PC-3 (cell line): ENCODE data around the gene NDUFA13. TPM values are rescaled to one million over a fixed set of nuclear protein-coding genes. Genes with fewer than 3 reads are reported as not detected.

ENCODE experiments used
- ATAC-seq: fragments of 200-7000 bp; cut with Tn5 transposase; 2 replicates; pipeline ENCODE4 v1.9.1; 2020; ENCODE audit warnings: mild to moderate bottlenecking, moderate library complexity
- BruUV-seq: library from RNA; stranded (reverse); fragments of 400-500 nt; replicated peaks from 2 replicates; lab custom pipeline; 2021; lab: Mats Ljungman, UMichigan
- CTCF ChIA-PET: fragments of 300-600 bp; sonication (Branson Sonifier 250); formaldehyde crosslinking; loops from one replicate; lab custom pipeline; 2022; ENCODE audit warnings: antibody characterized with exemption; lab: Charles Lee
- POLR2A ChIA-PET: fragments of 300-600 bp; sonication (Branson Sonifier 250); formaldehyde crosslinking; loops from one replicate; lab custom pipeline; 2022; ENCODE audit warnings: antibody characterized with exemption; ENCODE audit not compliant: unreplicated experiment; lab: Charles Lee
- DNase-seq: peaks from one replicate; pipeline ENCODE4 v3.0.0-alpha.2; 2015
- H2AFZ ChIP-seq: fragments of 300-600 bp; sonication (generic); 2 replicates; pipeline ENCODE4 v1.6.0; 2016; ENCODE audit warnings: antibody characterized with exemption, low read length
- H3F3A ChIP-seq: fragments of 300-600 bp; sonication (generic); one replicate; pipeline ENCODE4 v1.6.0; 2017; ENCODE audit warnings: antibody characterized with exemption, low read length, control low read depth, mild to moderate bottlenecking; ENCODE audit not compliant: unreplicated experiment
- H3K27ac ChIP-seq: fragments of 300-600 bp; sonication (generic); 2 replicates; pipeline ENCODE4 v1.5.1; 2016; ENCODE audit warnings: mild to moderate bottlenecking, low read length
- H3K27me3 ChIP-seq: fragments of 300-600 bp; sonication (generic); 2 replicates; pipeline ENCODE4 v1.6.1; 2016; ENCODE audit warnings: low read length, mixed read lengths
- H3K36me3 ChIP-seq: fragments of 300-600 bp; sonication (generic); 2 replicates; pipeline ENCODE4 v1.6.1; 2016; ENCODE audit warnings: low read depth, mixed run types, low read length, mixed read lengths
- H3K4me1 ChIP-seq: fragments of 300-600 bp; sonication (generic); 2 replicates; pipeline ENCODE4 v1.5.1; 2016; ENCODE audit warnings: low read length; ENCODE audit not compliant: insufficient read depth
- H3K4me2 ChIP-seq: fragments of 300-600 bp; sonication (generic); 2 replicates; pipeline ENCODE4 v1.6.0; 2016; ENCODE audit warnings: low read length
- H3K4me3 ChIP-seq: fragments of 300-600 bp; sonication (generic); 2 replicates; pipeline ENCODE4 v1.5.1; 2016; ENCODE audit warnings: mild to moderate bottlenecking, low read length, mixed read lengths
- H3K79me2 ChIP-seq: fragments of 300-600 bp; sonication (generic); 2 replicates; pipeline ENCODE4 v1.6.1; 2017; ENCODE audit warnings: low read length, mixed read lengths
- H3K9ac ChIP-seq: fragments of 300-600 bp; sonication (generic); 2 replicates; pipeline ENCODE4 v1.6.0; 2016; ENCODE audit warnings: mild to moderate bottlenecking, low read length
- H3K9me2 ChIP-seq: fragments of 300-600 bp; sonication (generic); replicated peaks from 2 replicates; pipeline ENCODE4 v1.6.1; 2016; ENCODE audit warnings: mixed run types, low read length, mixed read lengths
- H3K9me3 ChIP-seq: fragments of 300-600 bp; sonication (generic); 2 replicates; pipeline ENCODE4 v1.6.1; 2016; ENCODE audit warnings: low read length, mixed read lengths
- H4K20me1 ChIP-seq: fragments of 300-600 bp; sonication (generic); 2 replicates; pipeline ENCODE4 v1.6.1; 2016; ENCODE audit warnings: low read length, mixed read lengths
- CTCF ChIP-seq: fragments of 300-600 bp; sonication (generic); conservative IDR thresholded peaks from 2 replicates; pipeline ENCODE4 v1.5.1; 2017; ENCODE audit warnings: antibody characterized with exemption, low read depth, mild to moderate bottlenecking, low read length
- EZH2 ChIP-seq: fragments of 300-600 bp; sonication (generic); IDR thresholded peaks from one replicate; pipeline ENCODE4 v1.6.1; 2017; ENCODE audit warnings: antibody characterized with exemption, mild to moderate bottlenecking, low read length; ENCODE audit not compliant: unreplicated experiment
- EZH2phosphoT487 ChIP-seq: fragments of 300-600 bp; sonication (generic); IDR thresholded peaks from 2 replicates; pipeline ENCODE4 v1.6.1; 2018; ENCODE audit warnings: mild to moderate bottlenecking, antibody characterized with exemption, low read length, borderline replicate concordance
- intact Hi-C: fragments of 100-400 bp; cut with micrococcal nuclease; formaldehyde crosslinking; loops from 2 replicates; pipeline ENCODE4 v1.9.0; 2023
- total RNA-seq: library from RNA; depleted of rRNA; stranded (reverse); fragments of >200 nt; gene quantifications from 2 replicates; pipeline ENCODE4 v1.2.3, GENCODE V29; 2014

NDUFA13 gene
- total RNA-seq, 1 experiment from 2014 or later, result 481 TPM

- Histone ChIP-seq H3K9me3 (no peaks in the 10 kb centered on the region), H3K27me3 (no peaks in the 10 kb centered on the region), H2AFZ (no peak overlapping the region), H3K4me2 (no peak overlapping the region), H3K4me3 (no peak overlapping the region), H3F3A (no peaks in the 10 kb centered on the region), H3K4me1 (no peaks in the 10 kb centered on the region), H3K36me3 (peaks cover 22% of the 10 kb centered on the region), H3K9me2 (no peaks in the 10 kb centered on the region), H3K79me2 (no peaks in the 10 kb centered on the region), H3K27ac (no peak overlapping the region), H3K9ac (no peak overlapping the region), H4K20me1 (no peaks in the 10 kb centered on the region)
- intact Hi-C loops, result no loop called here
- TF ChIP-seq CTCF (no peak), EZH2 (no peak), EZH2phosphoT487 (no peak)
- ATAC-seq (no peak), DNase-seq (no peak)
- no TSS peak for BruUV-seq
- ChIA-PET CTCF (no interaction called here), POLR2A (no interaction called here)
These were observed 7.8 kb upstream of the NDUFA13 start for GRCh38 chr19:19508217-19508616.

GRCh38 chr19:19510432-19510831, 5.6 kb upstream of the NDUFA13 start:
- ChIA-PET CTCF (no interaction called here), POLR2A (no interaction called here)
- Histone ChIP-seq H2AFZ (no peak overlapping the region), H3K4me3 (no peak overlapping the region), H3F3A (no peaks in the 10 kb centered on the region), H3K4me1 (peaks cover 3% of the 10 kb centered on the region; the same call in 1 of the 2 replicates), H3K27me3 (no peaks in the 10 kb centered on the region), H3K9me3 (no peaks in the 10 kb centered on the region), H3K4me2 (no peak overlapping the region), H3K9ac (no peak overlapping the region), H3K36me3 (peaks cover 7% of the 10 kb centered on the region; the same call in 1 of the 2 replicates), H3K9me2 (no peaks in the 10 kb centered on the region), H3K27ac (no peak overlapping the region), H3K79me2 (no peaks in the 10 kb centered on the region), H4K20me1 (no peaks in the 10 kb centered on the region)
- TF ChIP-seq EZH2 (no peak), CTCF (no peak), EZH2phosphoT487 (no peak)
- no TSS peak for BruUV-seq
- intact Hi-C loops, result no loop called here
- ATAC-seq, result peak; percentile 32
- no peak for DNase-seq

GRCh38 chr19:19513682-19514081, 2.3 kb upstream of the NDUFA13 start:
- POLR2A ChIA-PET, result no interaction called here
- Histone ChIP-seq H3K9me3 (no peaks in the 10 kb centered on the region), H3K36me3 (no peaks in the 10 kb centered on the region), H3K27ac (no peak overlapping the region), H3K9me2 (no peaks in the 10 kb centered on the region), H3K4me2 (no peak overlapping the region), H3K4me1 (peaks cover 15% of the 10 kb centered on the region; the same call in 1 of the 2 replicates), H3K79me2 (peaks cover 27% of the 10 kb centered on the region), H3K9ac (no peak overlapping the region), H4K20me1 (no peaks in the 10 kb centered on the region), H3K27me3 (no peaks in the 10 kb centered on the region), H2AFZ (no peak overlapping the region), H3F3A (no peaks in the 10 kb centered on the region), H3K4me3 (no peak overlapping the region)
- no peak for DNase-seq
- BruUV-seq, result no TSS peak
- intact Hi-C loops, result no loop called here
- CTCF ChIA-PET, result no interaction called here
- ATAC-seq, result no peak
- TF ChIP-seq EZH2phosphoT487 (no peak), EZH2 (no peak), CTCF (no peak)
